Parathyroid adenoma (tissue), 2 donors: Measurements from ENCODE around the gene HHATL.

ENCODE experiments used
- H2AFZ ChIP-seq: fragments of 300-600 bp; sonication (generic); one replicate; pipeline ENCODE4 v1.7.0; 2017; ENCODE audit warnings: antibody characterized with exemption, mild to moderate bottlenecking
- H3K27ac ChIP-seq: fragments of 300-600 bp; sonication (generic); one replicate; pipeline ENCODE4 v1.7.0; 2017
- H3K27me3 ChIP-seq: fragments of 300-600 bp; sonication (generic); one replicate; pipeline ENCODE4 v1.7.0; 2017; ENCODE audit warnings: low read length; ENCODE audit not compliant: control insufficient read depth, insufficient read depth
- H3K36me3 ChIP-seq: fragments of 300-600 bp; sonication (generic); one replicate; pipeline ENCODE4 v1.7.0; 2017; ENCODE audit warnings: low read length; ENCODE audit not compliant: control insufficient read depth, insufficient read depth
- H3K4me1 ChIP-seq: fragments of 300-600 bp; sonication (generic); one replicate; pipeline ENCODE4 v1.7.0; 2017; ENCODE audit warnings: control low read depth
- H3K4me2 ChIP-seq: fragments of 300-600 bp; sonication (generic); one replicate; pipeline ENCODE4 v1.7.0; 2017; ENCODE audit warnings: low read length
- H3K4me3 ChIP-seq: fragments of 300-600 bp; sonication (generic); one replicate; pipeline ENCODE4 v1.7.0; 2017; ENCODE audit warnings: low read depth, low read length
- H3K79me2 ChIP-seq: fragments of 300-600 bp; sonication (generic); one replicate; pipeline ENCODE4 v1.7.0; 2017; ENCODE audit warnings: control low read depth
- H3K9ac ChIP-seq: fragments of 300-600 bp; sonication (generic); one replicate; pipeline ENCODE4 v1.7.0; 2017; ENCODE audit warnings: mild to moderate bottlenecking
- H3K9me3 ChIP-seq: fragments of 300-600 bp; sonication (generic); one replicate; pipeline ENCODE4 v1.7.0; 2017; ENCODE audit warnings: low read length; ENCODE audit not compliant: control insufficient read depth
- TF ChIP-seq, protein P1 (sequence below): fragments of 300-600 bp; sonication (generic); IDR thresholded peaks from one replicate; pipeline ENCODE4 v1.7.0; 2017; ENCODE audit warnings: antibody characterized with exemption, mild to moderate bottlenecking
- donor health status: primary hyperparathyroidism.

The HHATL gene

DNA sequence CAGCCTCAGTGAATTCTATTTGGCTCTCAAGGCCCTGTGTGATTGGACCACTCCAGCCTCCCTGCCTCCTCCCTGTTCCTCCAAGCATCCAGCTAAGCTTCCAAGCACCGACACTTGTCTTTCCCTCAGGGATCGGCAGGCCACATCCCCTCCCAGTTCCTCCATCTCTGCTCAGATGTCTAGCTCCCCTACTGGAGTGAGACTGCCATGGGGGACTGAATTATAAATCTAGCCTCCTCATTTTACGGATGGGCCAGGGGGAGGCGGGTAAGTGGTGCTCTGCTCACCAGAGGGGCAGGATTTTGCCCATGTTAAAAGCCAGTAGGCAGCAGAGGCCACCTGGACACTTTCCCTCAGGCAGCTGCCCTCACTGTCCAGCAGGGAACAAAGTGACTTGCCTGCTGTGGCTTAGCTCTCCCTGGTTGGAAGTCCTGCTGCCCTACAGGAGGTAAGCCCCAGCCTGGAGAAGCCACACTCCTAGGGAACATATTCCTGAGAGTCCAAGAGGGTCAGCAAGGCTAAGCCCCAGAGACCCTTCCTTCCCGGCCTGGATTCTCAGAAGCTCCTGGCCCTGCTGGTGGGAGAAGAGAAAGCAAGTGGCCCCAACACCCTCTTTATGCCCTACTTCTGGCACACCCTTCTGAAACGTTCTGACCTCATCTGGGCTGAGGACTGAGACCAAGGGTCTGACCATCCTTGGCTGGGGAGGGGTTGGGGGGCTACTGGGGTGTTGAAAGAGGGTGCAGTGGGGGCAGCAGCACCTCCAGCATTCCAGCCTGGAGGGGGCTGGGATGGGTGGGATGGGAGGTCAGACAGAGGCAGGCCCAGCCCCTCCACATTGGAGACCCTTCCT is 9.1 kb upstream of the HHATL start:
- no peak overlapping the region for H3K27ac ChIP-seq
- no peak overlapping the region for H3K9ac ChIP-seq
- H3K79me2 ChIP-seq, result no peaks in the 10 kb centered on the region
- H3K4me3 ChIP-seq, result no peak overlapping the region
- H3K4me2 ChIP-seq, result no peak overlapping the region
- H3K9me3 ChIP-seq, result no peaks in the 10 kb centered on the region
- TF ChIP-seq, protein P1, sequence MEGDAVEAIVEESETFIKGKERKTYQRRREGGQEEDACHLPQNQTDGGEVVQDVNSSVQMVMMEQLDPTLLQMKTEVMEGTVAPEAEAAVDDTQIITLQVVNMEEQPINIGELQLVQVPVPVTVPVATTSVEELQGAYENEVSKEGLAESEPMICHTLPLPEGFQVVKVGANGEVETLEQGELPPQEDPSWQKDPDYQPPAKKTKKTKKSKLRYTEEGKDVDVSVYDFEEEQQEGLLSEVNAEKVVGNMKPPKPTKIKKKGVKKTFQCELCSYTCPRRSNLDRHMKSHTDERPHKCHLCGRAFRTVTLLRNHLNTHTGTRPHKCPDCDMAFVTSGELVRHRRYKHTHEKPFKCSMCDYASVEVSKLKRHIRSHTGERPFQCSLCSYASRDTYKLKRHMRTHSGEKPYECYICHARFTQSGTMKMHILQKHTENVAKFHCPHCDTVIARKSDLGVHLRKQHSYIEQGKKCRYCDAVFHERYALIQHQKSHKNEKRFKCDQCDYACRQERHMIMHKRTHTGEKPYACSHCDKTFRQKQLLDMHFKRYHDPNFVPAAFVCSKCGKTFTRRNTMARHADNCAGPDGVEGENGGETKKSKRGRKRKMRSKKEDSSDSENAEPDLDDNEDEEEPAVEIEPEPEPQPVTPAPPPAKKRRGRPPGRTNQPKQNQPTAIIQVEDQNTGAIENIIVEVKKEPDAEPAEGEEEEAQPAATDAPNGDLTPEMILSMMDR, result peak; percentile 12
- no peaks in the 10 kb centered on the region for H3K27me3 ChIP-seq
- H3K4me1 ChIP-seq, result no peaks in the 10 kb centered on the region
- no peaks in the 10 kb centered on the region for H3K36me3 ChIP-seq
- H2AFZ ChIP-seq, result no peak overlapping the region

DNA sequence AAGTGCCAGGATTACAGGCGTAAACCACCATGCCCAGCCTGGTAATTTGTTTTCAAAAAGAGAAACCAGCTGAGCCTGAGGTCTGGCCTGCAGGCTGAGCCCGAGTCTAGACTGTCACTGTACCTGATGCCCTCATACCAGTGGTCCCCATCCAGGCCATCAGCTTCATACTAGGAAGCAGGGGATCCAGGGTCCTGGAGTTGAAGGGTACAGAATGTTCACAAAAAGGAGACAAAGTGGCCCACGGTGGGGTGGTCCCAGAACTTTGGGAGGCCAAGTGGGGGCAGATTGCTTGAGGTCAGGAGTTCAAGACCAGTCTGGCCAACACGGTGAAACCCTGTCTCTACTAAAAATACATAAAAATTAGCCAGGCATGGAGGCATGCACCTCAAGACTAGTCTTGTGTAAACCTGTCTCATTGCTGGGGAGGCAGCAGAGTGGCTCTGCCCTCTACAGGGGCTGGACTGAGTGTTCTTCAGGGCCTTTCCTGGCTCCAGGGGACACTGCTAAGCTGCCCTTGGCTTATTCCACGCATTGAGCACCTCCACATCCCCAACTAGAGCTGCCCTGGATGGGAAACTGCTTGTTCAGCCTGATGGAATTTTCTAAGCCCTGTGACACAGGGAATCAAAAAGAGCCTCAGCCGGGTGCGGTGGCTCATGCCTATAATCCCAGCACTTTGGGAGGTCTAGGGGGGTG is 7.9 kb upstream of the HHATL start:
- Histone ChIP-seq H3K79me2 (no peaks in the 10 kb centered on the region), H2AFZ (no peak overlapping the region), H3K36me3 (no peaks in the 10 kb centered on the region), H3K27ac (no peak overlapping the region), H3K9ac (no peak overlapping the region), H3K4me2 (no peak overlapping the region), H3K27me3 (no peaks in the 10 kb centered on the region), H3K4me3 (no peak overlapping the region), H3K4me1 (no peaks in the 10 kb centered on the region), H3K9me3 (no peaks in the 10 kb centered on the region)
- TF ChIP-seq, protein P1, result no peak

DNA sequence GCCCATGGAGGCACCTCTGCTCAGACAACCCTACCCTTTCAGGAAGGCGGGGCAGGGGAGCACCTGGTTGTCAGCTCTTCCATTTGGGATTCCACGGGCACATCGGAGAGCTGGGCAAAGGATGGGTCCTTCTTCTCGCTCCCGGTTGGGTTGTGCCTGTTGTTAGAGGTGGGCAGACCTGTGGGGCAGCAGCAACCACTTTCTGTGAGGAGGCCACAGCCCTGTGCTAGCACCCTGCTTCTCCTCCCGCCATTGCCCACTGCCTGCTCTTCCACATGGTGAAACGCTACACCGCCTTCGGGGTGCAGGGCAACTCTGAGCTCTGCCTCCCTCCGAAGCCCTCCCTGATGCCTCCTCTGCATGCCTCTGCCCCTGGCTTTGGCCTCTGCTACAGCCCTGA is 7.0 kb upstream of the HHATL start:
- Histone ChIP-seq H3K4me2 (no peak overlapping the region), H3K9ac (no peak overlapping the region)
- TF ChIP-seq, protein P1, result no peak

DNA sequence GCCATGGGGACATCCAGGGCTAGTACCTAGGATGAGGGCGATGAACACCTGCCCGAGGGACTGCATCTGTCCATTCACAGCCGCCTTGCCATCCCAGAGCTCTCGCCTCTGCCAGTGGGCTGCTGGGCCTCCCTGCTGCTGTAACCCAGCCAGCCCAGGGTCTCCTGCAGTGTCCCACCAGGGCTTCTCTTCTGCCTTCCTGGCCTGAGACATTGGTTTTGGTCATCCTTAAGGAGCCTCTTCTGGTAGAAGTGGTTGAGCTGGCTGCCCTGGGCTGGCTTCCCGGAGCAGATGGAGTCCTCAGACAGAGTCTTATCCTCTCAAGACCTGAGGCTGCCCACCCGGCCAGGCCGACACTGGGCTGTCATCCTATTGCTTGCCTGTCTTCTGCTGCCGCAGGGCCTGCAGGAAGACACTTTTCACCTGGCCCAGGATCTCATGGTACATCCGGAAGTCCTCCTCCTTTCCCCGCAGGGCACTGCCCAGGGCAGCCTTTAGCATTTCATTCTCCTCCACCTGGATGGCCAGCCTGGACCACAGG is 6.1 kb upstream of the HHATL start:
- Histone ChIP-seq H3K9me3 (no peaks in the 10 kb centered on the region), H3K27me3 (no peaks in the 10 kb centered on the region), H2AFZ (no peak overlapping the region), H3K9ac (no peak overlapping the region), H3K79me2 (no peaks in the 10 kb centered on the region), H3K4me3 (no peak overlapping the region), H3K27ac (no peak overlapping the region), H3K4me2 (no peak overlapping the region), H3K36me3 (no peaks in the 10 kb centered on the region), H3K4me1 (no peaks in the 10 kb centered on the region)
- TF ChIP-seq, protein P1, result no peak

More for the DNA sequence above, 7.0 kb upstream of the HHATL start:
- Histone ChIP-seq H3K27ac (no peak overlapping the region), H3K4me1 (no peaks in the 10 kb centered on the region), H3K36me3 (no peaks in the 10 kb centered on the region), H3K4me3 (no peak overlapping the region), H3K27me3 (no peaks in the 10 kb centered on the region), H2AFZ (no peak overlapping the region), H3K79me2 (no peaks in the 10 kb centered on the region), H3K9me3 (no peaks in the 10 kb centered on the region)
